ENCODE data around the gene DPF3.

DPF3 gene

GRCh38 chr14:72731252-72732020, 162.5 kb downstream of the DPF3 start:
- DNase-seq (ENCODE audit: extremely low read depth, insufficient read length) = no peak
- no peak for TF ChIP-seq CTCF (IDR thresholded peaks at IDR 0.05; ENCODE audit: insufficient read depth, low read length, poor library complexity, severe bottlenecking)
- Histone ChIP-seq H3K27me3 (replicated peaks; ENCODE audit: control insufficient read depth, insufficient read depth, low read length) (no peaks in the 10 kb centered on the region), H3K36me3 (ENCODE audit: control insufficient read depth, insufficient read depth, low read length) (no peaks in the 10 kb centered on the region; the same call in 1 of the 2 replicates), H3K4me3 (replicated peaks; ENCODE audit: low read depth, low read length) (no peak overlapping the region)

- TF ChIP-seq CTCF (IDR thresholded peaks at IDR 0.05; ENCODE audit: insufficient read depth, low read length, poor library complexity, severe bottlenecking) = no peak
- H3K4me3 ChIP-seq (replicated peaks; ENCODE audit: low read depth, low read length) = no peak overlapping the region
- no peaks in the 10 kb centered on the region; the same call in 1 of the 2 replicates for H3K36me3 ChIP-seq (ENCODE audit: control insufficient read depth, insufficient read depth, low read length)
- DNase-seq (ENCODE audit: extremely low read depth, insufficient read length) = no peak
- H3K27me3 ChIP-seq (replicated peaks; ENCODE audit: control insufficient read depth, insufficient read depth, low read length) = no peaks in the 10 kb centered on the region
These were observed 163.4 kb downstream of the DPF3 start for GRCh38 chr14:72730468-72730867.

GRCh38 chr14:72726444-72726843, 167.5 kb downstream of the DPF3 start:
- TF ChIP-seq CTCF (IDR thresholded peaks at IDR 0.05; ENCODE audit: insufficient read depth, low read length, poor library complexity, severe bottlenecking) = no peak
- no peak overlapping the region for H3K4me3 ChIP-seq (replicated peaks; ENCODE audit: low read depth, low read length)
- H3K36me3 ChIP-seq (ENCODE audit: control insufficient read depth, insufficient read depth, low read length) = no peaks in the 10 kb centered on the region; the same call in 1 of the 2 replicates
- DNase-seq (ENCODE audit: extremely low read depth, insufficient read length) = no peak
- no peaks in the 10 kb centered on the region for H3K27me3 ChIP-seq (replicated peaks; ENCODE audit: control insufficient read depth, insufficient read depth, low read length)

- no peak for TF ChIP-seq CTCF (IDR thresholded peaks at IDR 0.05; ENCODE audit: insufficient read depth, low read length, poor library complexity, severe bottlenecking)
- no peak overlapping the region for H3K4me3 ChIP-seq (replicated peaks; ENCODE audit: low read depth, low read length)
- no peaks in the 10 kb centered on the region for H3K27me3 ChIP-seq (replicated peaks; ENCODE audit: control insufficient read depth, insufficient read depth, low read length)
- no peaks in the 10 kb centered on the region for H3K36me3 ChIP-seq (ENCODE audit: control insufficient read depth, insufficient read depth, low read length)
- DNase-seq (ENCODE audit: extremely low read depth, insufficient read length) = no peak
These were observed 169.9 kb downstream of the DPF3 start for GRCh38 chr14:72723858-72724530.

GRCh38 chr14:72722201-72722785, 171.6 kb downstream of the DPF3 start:
- Histone ChIP-seq H3K27me3 (replicated peaks; ENCODE audit: control insufficient read depth, insufficient read depth, low read length) (no peaks in the 10 kb centered on the region), H3K36me3 (ENCODE audit: control insufficient read depth, insufficient read depth, low read length) (no peaks in the 10 kb centered on the region), H3K4me3 (replicated peaks; ENCODE audit: low read depth, low read length) (no peak overlapping the region)
- no peak for TF ChIP-seq CTCF (IDR thresholded peaks at IDR 0.05; ENCODE audit: insufficient read depth, low read length, poor library complexity, severe bottlenecking)
- DNase-seq (ENCODE audit: extremely low read depth, insufficient read length) = no peak
